Ovary (tissue), 3 donors: ENCODE measurements around the gene LIN7B.

Experiments
- EP300 ChIP-seq: sonication (generic); formaldehyde crosslinking; IDR thresholded peaks from one replicate; pipeline ENCODE4 v1.6.1; 2017; ENCODE audit warnings: antibody characterized with exemption
- POLR2A ChIP-seq: fragments of 450-650 bp; IDR thresholded peaks from one replicate; pipeline ENCODE4 v1.6.1; 2017; ENCODE audit warnings: antibody characterized with exemption, mild to moderate bottlenecking, moderate library complexity
- TF ChIP-seq, protein P1 (sequence below), 3 donors: fragments of 450-650 bp in 2 of 3; fragments of 200-600 bp in 1 of 3; IDR thresholded peaks; one replicate each; pipeline versions ENCODE4 v1.5.1 to v1.8.0; 2016 to 2022; ENCODE audit warnings: antibody characterized with exemption in 3 of 3, mild to moderate bottlenecking in 1 of 3
- donor health status: DM: no; HTN: no; CAD: no.

DNA sequence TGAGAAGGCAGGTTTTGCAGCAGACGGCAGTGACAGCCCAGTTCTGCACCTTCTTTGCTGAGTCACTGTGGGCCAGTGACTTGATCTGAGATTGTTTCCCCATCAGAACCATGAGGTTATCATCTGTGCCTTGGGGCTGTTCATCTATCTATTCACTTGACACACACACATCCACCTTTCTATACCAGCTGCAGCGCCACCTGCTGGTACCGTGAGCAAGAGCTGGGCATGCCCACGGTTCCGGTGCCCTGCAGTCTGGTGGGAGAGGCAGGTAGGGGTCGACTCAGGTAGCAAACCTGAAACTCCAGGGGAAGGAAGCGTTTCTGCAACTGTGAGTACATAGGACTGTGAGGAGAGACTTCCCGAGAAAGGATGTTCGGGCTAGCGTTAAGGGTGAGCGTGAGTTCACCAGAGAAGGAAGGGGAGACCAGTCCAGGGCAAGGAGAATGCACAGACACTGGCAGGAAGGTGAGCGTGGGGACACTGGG lies 7.5 kb upstream of the LIN7B start:
- TF ChIP-seq EP300 (no peak), POLR2A (no peak)
- TF ChIP-seq, protein P1, sequence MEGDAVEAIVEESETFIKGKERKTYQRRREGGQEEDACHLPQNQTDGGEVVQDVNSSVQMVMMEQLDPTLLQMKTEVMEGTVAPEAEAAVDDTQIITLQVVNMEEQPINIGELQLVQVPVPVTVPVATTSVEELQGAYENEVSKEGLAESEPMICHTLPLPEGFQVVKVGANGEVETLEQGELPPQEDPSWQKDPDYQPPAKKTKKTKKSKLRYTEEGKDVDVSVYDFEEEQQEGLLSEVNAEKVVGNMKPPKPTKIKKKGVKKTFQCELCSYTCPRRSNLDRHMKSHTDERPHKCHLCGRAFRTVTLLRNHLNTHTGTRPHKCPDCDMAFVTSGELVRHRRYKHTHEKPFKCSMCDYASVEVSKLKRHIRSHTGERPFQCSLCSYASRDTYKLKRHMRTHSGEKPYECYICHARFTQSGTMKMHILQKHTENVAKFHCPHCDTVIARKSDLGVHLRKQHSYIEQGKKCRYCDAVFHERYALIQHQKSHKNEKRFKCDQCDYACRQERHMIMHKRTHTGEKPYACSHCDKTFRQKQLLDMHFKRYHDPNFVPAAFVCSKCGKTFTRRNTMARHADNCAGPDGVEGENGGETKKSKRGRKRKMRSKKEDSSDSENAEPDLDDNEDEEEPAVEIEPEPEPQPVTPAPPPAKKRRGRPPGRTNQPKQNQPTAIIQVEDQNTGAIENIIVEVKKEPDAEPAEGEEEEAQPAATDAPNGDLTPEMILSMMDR (IDR thresholded peaks at IDR 0.05), result peak in 2 of 3 donors; percentile 32 to 36
